HG03469 (cell line): ENCODE results near the gene CD151.

Experiments
- ATAC-seq: cut with Tn5 transposase; IDR thresholded peaks from one replicate; pipeline ENCODE4 v1.9.1; 2021; ENCODE audit warnings: mild to moderate bottlenecking, moderate library complexity, moderate number of reproducible peaks; ENCODE audit not compliant: unreplicated experiment

The CD151 gene

DNA sequence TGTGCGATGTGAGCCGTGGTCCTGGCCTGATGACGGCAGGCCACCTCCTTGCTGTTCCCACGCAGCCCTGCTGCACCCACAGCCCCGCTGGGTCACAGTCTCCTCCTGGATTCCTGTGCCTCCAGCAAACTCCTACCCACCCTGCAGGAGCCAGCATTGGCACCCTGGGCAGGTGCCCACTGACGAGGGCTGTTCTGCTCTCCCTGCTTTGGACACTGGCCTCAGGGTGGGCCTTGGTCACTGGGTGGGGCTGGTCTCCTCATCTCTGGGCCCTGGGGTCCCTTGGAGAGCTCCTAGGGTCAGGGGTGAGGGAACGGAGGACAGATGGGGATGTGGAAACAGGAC is 22.6 kb downstream of the CD151 start:
- ATAC-seq, result no peak

DNA sequence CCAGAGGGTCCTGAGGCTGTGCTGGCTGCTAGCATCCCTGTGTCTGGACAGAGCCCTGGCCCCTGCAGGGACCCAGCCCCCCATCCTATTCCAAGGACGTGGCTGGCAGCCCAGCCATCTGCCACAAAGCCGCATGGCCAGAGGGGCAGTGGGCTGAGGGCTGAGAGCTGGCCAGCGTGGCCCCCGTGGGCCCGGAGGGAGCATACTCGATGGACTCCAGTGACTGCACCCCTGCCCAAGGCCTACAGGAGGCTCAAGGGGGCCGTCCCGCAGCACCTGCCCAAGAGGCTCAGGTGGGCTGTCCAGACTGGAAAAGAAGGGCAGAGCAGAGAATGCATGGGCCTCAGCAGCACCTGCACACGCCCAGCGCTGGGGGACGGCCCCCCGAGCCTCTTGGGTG is 23.0 kb downstream of the CD151 start:
- no peak for ATAC-seq

DNA sequence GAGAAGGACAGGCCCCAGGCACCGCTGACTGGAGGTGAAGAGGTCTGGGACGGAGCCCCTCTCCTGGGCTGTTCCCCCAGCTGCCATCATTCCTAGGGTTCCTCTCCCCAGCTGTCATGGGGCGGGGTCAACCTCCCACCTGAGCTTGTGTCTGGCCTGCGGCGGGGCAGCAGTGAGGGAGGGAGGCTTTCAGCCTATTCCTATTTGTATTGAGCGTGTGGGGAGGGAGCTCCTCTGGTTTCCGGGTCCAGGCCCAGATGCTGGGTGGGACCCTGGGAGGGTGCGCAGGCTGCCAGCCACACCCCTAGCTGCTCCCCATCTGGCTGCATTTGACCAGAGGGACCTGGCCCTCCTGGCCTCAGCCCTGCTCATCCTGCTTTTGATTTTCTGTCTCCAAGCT is 23.6 kb downstream of the CD151 start:
- ATAC-seq, result no peak

DNA sequence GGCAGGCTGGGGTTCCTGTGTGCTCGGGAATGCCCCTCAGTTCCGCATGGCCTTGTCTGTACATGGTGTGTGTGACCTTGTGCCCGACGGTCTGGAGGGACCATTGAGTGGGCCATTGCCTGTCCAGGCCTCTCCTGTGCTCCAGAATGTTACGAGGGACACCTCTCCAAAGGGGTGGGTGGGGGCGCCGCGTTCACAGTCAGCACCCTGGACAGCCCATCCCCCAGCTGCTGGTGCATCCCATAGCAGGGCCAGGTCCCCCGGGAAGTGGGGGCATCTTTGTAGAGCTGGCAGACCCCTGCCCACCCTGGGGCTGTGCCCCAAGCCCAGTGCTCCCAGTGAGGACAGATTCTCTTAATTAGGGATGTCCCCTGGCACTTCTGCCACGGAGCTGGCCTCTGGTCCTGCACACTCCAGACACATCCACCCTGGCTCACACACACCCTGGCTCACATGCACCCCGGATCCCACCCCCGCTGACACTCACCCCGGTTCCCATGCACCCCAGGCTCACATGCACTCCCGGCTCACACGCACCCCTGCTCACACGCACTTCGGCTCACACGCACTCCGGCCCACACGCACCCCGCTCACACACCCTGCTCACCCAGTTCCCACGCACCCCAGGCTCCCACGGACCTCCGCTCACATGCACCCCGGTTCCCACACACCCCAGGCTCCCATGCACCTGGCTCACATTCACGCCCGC is 25.5 kb downstream of the CD151 start:
- no peak for ATAC-seq

DNA sequence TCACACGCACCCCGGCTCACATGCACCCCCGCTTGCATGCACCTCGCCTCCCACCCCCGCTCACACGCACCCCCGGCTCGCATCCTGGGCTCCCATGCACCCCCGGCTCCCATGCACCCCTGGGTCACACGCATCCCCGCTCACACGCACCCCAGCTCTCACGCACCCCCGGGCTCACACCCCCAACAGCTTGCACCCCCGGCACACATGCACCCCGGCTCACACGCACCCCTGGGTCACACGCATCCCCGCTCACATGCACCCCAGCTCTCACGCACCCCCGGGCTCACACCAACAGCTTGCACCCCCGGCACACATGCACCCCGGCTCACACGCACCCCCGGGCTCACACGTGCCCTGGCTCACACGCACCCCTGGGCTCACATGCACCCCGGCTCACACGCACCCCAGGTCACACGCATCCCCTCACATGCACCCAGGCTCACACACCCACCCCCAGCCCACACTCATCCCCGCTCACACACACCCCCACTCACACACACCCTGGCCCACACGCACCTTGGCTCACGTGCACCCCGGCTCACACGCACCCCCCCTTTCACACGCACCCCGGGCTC is 26.1 kb downstream of the CD151 start:
- ATAC-seq, result no peak

DNA sequence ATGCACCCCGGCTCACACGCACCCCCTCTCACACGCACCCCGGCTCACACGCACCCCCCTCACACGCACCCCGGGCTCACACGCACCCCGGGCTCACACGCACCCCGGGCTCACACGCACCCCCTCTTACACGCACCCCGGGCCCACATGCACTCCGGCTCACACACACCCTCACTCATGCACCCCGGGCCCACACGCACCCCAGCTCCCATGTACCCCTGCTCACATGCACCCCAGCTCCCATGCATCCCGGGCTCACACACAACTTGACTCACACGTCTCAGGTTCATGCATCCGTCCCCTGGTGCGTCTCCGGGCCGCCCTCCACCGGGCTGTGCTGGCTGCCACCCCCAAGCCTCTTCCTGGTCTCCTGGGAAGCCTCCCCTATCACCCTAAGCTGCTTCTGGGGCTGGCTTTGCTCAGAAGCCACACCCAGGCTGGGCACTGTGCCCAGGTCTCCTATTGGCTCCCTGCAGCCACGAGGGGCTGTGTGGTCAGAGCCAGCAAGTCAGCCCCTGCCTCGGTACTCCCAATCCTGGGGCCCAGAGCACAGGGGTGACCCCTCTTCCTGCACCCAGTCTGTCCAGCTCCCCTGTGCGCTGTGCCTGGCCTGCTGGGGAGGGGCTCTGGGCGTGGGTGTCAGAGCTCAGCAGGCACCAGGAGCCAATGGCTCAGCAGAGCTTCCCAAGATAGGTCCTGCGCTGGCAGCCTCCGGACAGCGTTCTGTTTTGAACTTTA is 26.8 kb downstream of the CD151 start:
- no peak for ATAC-seq

DNA sequence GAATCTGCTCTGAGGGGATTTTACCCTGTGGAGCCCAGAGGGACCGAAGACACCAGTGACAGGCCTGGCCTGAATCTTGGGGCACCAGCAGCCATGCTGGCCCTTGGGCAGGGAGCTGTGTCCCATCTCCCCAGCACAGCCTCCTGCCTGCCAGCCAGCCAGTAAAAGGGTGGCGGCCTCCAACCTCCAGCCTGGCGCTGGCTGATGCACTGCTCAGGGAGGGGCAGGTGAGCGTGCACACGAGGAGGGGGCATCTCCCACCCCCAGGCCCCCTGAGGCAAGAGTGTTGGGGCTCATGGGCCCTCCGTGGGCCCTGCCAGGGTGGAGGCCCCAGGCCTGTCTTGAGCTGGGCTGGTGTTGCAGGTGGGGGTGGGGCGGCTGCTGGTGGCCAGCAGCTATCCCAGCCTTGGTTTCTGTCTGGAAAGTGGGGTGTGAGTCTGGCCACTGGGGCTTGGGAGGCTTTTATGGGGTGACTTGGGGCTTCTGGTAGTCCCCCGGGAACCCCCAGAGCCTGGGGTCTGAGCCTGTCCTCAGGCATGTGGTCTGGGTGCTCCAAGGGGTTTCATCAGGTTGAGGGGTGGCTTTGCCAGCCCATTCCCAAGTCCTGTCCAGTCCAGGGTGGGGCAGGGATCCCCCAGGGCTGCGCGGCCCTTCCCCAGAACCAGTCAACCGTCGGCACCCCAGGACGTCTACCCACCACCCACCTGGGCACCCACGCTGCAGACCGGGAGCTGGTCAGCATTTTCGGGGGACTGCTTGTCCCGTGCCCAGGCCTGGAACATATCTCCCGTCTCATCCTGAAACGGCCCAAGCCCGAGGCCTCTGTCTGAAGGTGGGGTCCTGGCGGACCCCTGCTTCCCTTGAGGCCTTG is 27.7 kb downstream of the CD151 start:
- no peak for ATAC-seq

DNA sequence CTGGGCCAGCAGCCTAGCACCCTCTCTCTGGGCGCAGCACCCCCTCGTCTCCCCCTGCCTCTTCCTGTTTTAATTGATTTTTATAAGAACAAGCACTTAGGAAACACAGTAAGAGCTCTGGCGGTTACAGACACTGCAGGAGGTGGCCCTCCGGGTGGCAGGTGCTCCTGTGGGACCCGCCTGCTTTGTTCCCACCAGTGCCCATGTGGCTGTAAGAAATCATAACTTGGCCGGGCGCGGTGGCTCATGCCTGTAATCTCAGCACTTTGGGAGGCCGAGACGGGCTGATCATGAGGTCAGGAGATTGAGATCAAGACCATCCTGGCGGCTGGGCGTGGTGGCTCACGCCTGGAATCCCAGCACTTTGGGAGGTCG is 28.3 kb downstream of the CD151 start:
- ATAC-seq, result no peak

DNA sequence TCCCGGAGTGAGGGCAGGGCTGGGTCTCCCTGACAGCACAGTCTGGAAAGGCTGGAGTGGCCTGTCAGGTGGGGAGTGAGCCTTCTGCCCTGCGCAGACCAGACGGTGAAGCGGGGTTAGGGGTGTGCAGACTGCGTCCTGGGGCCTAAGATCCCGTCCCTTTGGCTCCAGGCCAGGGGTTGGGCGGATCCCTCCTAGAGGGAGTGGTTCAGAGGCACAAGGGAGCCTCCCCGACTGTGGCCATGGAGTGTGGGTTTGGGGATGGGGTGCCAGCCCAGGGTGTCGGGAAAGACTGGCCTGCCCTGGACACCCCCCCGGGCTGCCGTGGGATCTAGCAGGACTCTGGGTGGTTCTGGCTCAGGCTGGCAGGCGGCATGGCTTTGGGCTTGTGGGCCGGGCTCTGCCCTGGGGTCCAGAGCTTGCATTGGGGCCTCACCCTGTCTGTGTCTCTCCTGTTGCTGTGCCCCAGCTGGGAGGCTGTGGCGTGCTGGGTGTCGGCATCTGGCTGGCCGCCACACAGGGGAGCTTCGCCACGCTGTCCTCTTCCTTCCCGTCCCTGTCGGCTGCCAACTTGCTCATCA is 29.4 kb downstream of the CD151 start:
- no peak for ATAC-seq

DNA sequence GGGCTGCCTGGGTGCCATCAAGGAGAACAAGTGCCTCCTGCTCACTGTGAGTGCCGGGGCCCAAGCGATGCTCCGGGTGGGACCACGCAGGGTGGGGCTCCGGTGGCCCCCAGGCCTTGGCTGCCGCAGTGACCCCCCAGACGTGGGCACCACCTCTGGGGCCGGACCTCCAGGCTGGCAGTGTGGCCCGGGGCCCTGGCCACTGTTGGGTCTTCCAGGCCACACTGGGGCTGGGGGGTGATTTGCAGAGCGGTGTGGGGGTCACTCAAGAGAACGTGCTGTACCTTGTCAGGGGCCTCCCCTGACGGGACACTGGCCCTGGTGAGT is 29.9 kb downstream of the CD151 start:
- ATAC-seq, result no peak

DNA sequence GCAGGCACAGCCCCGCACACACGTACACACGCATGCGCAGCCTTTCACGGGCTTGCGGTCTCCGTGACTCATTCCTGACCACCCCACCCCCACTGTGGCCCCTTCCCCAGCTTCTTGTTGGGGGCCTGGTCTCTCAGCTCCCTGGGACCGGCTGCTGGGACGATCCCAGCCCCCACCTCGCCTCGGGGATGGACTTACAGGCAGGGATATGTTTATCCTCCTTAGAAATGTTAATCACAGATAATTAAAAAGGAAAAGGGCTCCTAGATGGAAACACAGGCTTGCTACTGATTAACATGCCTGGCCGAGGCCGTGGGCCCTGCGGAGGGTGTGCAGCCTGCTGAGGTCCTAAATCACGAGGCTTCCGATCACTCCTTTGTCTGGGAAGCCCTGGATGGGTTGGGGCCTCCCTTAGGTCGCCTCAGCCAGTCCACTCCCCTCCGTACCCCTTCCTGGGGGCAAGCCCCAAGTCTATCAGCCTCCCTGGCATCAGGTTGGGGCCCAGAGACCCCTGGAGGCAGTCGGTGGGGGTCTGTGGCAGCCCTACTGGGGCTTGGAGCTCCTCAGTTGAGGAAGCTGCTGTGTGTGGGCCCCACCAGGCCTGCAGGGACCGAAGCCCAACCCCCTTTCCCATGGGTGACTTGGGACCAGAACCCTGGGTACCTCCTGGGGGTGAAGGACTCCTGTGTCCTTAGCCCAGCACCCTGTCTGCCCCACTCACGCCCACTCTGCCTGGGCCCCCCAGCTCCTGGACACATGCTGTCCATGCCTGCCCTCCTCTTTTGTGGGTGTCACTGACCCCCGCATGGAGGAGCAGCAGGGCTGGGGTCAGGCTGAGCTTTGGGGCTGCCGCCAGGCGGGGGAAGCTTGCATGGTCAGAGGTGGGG is 30.5 kb downstream of the CD151 start:
- ATAC-seq, result no peak

DNA sequence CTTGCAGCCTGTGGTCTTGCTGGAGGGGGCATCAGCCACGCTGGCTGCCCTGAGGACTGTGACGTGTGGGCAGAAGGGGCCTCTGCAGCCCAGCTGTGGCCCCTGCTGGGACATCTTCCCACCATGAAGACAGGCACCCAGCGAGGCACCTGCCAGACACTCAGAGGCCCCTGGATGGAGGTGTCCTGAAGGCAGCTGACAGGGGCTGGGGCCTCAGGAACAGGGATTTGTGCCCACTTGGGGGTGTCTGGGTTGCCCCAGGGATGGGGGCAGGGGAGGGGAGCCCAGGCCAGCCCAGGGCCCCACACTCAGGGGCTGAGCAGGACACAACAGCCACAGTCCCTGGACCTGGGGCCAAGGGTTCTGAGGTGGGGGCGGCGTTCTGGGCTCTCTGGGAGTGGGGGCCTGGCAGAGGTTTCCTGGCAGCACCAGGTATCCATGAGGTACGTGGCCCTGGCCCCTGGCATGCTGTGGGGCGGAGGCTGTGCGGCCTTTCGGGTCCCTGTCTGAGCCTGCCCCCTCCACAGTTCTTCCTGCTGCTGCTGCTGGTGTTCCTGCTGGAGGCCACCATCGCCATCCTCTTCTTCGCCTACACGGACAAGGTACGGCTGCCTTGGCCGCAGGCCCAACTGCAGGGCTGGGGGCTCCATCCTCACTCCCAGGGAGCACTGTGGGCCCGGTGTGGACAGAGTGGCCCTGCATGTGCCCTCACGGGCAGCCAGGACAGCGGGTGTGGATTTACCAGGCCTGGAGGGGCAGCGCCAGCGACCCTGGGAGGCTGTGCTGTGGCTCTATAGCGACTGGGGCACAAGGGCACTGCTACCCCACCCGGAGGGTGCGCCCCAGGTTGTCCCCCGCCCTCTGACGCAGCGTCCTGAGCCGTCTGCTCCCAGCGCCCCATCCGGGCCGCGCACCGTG is 31.4 kb downstream of the CD151 start:
- ATAC-seq, result no peak

DNA sequence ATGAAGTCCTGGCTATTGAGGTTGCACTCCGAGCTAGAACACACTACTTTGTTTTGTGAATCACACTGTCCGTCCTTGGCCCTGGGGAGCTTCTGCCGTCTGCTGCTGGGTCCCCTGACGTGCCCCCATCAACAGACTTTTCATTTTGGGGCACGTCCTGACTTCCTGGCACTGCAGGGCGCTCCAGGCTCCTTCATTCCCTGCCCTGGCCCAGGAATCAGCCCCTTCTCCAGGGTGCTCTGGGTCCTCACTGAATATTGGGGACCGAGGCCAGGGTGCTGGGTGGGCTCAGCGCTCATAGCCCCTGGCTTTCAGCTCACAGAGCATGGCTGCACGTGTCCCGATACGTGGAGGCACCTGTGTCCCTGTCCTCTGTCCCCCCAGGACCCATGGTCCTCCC is 32.1 kb downstream of the CD151 start:
- no peak for ATAC-seq

DNA sequence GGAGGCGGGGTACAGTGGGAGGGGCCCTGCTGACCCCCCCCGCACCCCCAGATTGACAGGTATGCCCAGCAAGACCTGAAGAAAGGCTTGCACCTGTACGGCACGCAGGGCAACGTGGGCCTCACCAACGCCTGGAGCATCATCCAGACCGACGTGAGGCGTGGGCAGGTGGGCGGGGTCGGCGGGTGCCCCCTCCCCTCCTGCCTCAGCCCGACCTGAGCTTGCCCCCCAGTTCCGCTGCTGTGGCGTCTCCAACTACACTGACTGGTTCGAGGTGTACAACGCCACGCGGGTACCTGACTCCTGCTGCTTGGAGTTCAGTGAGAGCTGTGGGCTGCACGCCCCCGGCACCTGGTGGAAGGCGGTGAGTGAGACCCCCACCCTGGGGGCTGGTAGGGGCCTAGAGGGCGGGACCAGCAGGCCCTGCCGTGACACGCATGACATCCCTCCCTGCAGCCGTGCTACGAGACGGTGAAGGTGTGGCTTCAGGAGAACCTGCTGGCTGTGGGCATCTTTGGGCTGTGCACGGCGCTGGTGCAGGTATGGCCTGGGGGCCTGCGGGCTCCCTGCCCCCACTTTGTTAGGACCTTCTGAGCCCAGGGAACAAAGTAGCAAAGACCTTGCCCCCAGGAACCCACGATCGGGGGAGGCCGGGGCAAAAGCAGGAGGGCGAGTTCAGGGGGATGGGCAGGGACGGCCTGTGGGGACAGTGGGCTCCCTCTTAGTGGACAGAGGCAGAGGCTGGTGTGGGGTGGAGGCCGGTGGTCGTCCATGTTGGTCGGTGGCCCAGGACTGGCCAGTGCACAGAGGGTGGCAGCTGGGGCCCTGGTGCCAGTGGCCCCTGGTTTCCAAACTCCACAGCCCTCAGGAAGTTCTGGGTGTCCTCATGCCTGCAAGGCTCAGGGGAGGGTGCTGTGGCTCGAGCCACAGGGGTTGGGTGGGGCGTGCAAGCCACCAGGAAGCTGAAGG is 33.0 kb downstream of the CD151 start:
- no peak for ATAC-seq

DNA sequence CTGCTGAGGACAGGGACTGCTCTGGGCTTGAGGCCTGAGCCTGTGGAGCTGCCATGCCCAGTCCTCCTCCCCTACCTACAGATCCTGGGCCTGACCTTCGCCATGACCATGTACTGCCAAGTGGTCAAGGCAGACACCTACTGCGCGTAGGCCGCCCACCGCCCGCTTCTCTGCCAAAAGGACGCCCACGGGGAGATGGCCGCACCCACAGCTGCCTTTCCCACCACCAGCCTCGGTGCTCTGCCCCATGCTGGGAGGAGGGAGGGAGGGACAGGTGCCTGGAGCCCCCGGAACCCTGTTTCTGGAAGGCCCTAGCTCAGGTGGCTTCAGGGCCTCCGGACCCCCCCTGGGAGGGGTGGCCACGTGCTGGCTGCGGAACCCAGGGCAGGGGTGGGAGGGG is 33.7 kb downstream of the CD151 start:
- ATAC-seq, result no peak

DNA sequence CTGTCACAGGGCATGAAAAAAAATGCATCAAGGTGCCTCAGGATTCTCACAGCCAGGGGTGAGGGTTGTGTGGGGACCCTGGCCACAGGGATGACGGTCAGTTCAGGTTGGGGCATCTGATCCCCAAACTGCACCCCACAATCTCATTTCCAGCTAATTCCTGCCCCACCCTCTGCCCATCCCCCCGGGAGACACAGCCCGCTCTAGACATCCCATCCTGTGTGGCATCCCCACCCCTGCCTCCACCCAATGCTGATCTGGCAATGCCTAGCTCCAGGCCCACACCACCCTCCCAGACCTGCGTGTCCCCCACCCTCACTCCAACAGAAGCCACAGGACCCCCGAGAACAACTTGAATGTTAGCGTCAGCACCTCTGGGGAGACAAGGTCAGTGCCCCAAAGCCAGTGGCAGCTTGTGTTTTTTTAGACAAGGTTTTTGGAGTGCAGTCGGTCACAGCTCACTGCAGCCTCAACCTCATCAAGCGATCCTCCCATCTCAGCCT is 35.2 kb downstream of the CD151 start:
- no peak for ATAC-seq

DNA sequence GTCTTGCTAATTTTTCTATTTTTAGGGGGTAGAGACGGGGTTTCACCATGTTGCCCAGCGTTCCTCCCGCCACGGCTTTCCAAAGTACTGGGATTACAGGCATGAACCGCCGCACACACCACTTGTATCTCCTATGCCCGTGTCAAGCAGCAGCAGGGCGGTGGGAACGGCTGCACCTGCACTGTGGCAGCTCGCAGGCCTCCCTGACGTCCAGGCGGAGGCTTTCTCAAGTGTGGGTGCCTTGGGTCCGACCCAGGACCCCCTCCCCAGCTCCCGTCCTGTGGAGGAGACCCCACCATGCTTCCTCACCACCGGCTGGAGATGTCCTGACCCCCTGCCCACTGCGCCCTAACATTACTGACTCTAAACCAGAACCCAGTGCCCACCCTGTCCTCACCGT is 35.6 kb downstream of the CD151 start:
- ATAC-seq, result no peak

DNA sequence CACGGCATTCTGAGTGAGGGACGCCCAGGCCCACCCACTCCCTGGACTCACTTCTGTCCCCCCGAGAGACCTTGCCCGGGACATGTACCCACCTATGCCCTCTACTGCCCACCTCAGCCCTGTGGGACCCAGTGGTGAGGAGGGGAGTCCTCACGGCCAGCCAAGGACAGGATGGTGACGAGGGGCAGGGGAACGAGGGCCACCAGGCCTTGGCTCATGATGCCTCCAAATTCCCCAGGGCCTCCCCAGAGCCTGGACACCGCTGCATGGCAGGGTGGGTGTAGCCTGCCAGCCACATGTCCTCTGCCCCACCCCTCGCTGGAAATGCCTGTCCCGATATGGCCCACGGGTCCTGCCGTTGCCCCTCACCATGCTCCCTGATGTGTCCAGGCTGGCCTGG is 36.0 kb downstream of the CD151 start:
- ATAC-seq, result no peak
